ENCODE measurements around the gene NOL4L.

- TF ChIP-seq MYC (IDR thresholded peaks at IDR 0.05; ENCODE audit: borderline replicate concordance, low read length): no peak
- TF ChIP-seq CTCF (IDR thresholded peaks at IDR 0.05): no peak
- no peak for TF ChIP-seq MAZ (IDR thresholded peaks at IDR 0.05; ENCODE audit: borderline replicate concordance, low read depth, low read length)
- TF ChIP-seq SMC3 (IDR thresholded peaks at IDR 0.05): no peak
- no peak for TF ChIP-seq BCL3 (IDR thresholded peaks at IDR 0.05)
- no peak for TF ChIP-seq EP300 (IDR thresholded peaks at IDR 0.05)
- TF ChIP-seq PHF8 (IDR thresholded peaks at IDR 0.05; ENCODE audit: borderline replicate concordance, low read depth): no peak
- no peak for TF ChIP-seq NPAS2 (CRISPR knock-in tag; IDR thresholded peaks at IDR 0.05; ENCODE audit: borderline replicate concordance)
- no peak for TF ChIP-seq CHD4 (IDR thresholded peaks at IDR 0.05; ENCODE audit: borderline replicate concordance)
- no peak for TF ChIP-seq MAX (IDR thresholded peaks at IDR 0.05)
- TF ChIP-seq CHD2 (IDR thresholded peaks at IDR 0.05; ENCODE audit: low read length, partially characterized antibody): no peak
Measured at GRCh38 chr20:32572271-32572968, 12.7 kb downstream of the NOL4L start.
